ENCODE measurements around the gene ARFRP1.

ARFRP1 gene

DNA sequence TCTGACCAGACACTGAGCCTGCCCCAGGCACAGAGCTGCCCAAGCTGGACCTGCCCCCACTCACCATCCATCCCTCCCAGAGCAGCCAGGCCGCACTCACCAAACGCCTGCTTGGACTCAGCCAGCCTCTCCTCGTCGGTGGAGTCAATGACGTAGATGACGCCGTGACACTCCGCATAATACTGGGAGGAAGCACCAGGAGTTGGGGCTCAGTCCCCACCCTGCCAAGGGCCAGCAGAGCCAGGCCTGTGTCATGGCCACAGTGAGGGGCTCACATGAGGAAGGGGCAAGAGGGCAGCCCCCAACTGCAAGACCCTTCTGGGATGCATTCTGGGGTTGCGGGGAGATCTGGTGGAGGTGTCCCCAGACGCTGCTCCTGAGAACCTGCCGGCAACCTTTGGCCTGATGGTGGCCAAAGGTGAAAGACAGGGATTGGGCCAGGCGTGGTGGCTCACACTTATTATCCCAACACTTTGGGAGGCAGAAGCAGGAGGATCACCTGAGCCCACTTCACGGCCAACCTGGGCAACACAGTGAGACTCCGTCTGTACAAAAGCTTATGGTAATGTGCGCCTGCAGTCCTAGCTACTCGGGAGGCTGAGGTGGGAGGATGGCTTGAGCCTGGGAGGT is 5.6 kb downstream of the ARFRP1 start:
- DNase-seq (ENCODE audit: low spot score), result no peak

DNA sequence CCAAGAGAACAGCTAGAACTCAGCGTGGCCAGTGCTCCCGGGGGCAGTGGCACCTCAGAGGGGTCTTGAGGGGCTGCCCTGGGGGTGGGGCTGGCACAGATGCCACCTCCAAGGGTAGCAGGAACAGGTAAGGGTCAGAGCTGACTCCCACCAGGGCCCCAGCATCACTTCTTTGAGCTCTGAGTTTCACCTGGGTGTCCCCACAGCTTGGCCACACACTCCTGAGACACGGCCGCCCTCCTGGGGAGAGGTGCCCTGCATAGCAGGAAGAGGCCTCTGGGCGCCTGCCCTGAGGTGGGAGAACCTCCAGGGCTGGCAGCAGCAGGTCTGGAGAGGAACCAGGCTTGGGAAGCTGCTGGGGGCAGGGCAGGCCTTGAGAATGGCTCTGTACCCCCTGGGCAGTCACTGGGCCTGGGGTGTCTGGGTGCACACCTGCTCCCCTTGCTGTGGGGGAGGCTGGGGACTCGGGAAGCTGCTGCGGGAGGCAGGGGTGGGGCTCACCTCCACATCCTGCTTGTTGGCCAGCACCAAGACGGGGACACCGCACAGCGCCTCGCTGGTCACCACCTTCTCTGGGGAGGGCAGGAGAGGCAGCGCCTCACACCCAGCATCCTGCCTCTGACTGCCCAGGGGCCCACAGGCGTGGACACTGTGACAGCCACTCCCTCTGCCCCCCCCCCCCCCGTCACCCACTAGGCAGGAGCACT is 6.3 kb downstream of the ARFRP1 start:
- no peak for DNase-seq (ENCODE audit: low spot score)

DNA sequence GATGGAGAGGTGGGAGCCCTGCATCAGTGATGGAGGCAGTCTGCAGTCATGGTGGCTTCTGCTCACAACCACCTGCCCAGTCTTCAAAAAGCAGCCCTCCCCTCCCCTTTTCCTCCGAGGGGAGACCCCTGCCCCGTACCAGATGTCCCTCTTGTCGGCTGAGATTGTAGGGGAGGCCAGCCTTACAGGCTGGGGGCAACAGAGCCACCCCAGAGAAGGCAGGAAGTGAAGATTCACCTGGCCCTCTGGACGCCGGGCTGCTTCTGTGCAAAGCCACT is 6.8 kb downstream of the ARFRP1 start:
- no peak for DNase-seq (ENCODE audit: low spot score)

DNA sequence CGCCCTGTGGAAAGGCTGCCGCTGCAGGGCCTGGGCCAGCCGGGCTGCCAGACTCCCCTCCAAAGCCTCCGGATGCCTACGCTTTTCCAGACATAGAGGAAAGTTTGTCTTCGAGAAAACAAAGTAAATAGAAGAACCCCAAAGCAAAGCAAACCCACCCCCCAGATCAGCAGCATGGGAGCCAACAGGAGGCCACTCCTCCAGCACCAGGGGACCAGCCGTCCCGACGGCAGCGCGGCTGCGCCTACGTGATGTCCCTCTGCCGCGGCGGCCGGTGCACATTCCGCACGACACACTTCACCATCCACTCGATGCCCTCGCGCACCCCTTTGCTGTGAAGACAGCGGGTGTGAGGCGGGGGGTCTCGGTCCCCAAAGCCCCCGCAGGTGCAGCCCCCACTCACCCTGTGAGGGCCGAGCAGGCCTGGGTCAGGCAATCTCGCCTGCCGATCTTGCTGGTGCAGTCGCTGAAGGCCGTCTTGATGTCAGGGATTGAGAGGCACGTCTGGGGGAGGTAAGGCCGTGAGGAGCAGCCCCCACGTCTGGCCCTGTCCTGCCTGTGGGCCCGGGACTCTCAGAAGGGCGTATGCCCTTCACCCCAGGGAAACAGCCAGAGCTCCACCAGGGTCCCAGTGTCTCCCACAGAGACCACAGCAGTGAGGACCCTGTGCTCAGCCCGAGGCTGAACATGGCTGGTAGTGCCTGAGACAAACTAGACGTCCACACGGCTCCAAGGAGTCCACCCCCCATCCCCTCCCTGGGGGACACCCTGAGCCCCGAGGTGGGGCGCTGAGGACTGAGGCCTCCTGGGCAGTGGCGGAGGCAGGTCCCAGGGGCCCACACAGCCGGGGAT is 7.4 kb downstream of the ARFRP1 start:
- DNase-seq (ENCODE audit: low spot score), result no peak

DNA sequence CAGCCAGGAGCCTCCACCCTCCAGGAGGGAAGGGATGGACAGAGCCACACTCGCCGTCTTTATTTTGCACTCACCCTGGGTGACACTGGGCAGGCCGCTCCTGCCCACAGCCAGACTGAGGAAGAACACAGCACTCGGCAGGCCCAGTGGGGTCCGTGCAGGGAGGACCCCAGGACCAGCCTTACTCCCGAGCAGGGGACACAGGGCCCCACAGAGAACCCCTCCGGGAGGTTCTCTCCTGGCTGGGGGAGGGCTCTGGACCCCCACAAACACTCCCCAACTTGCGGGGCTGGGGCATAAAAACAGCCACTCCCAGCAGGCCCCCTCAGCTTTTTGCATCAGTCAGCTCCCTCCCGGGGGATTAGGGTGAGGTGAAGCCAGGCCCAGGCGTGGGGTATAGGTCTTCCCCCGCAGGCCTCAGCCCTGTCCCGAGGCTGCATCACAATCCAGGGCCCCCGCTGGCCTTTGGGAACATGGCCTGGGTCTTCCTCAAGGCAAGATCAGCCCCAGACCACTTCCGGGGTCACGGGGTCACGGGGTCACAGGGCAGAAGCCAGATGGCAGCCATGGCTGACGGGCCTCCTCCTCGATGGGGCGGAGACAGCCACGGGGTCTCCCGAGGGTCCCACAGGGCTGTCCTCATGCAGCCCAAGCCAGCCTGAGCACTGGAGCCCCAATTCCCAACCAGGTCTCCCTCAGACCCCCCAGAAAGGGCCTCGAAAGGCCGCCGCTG is 8.1 kb downstream of the ARFRP1 start:
- no peak for DNase-seq (ENCODE audit: low spot score)

DNA sequence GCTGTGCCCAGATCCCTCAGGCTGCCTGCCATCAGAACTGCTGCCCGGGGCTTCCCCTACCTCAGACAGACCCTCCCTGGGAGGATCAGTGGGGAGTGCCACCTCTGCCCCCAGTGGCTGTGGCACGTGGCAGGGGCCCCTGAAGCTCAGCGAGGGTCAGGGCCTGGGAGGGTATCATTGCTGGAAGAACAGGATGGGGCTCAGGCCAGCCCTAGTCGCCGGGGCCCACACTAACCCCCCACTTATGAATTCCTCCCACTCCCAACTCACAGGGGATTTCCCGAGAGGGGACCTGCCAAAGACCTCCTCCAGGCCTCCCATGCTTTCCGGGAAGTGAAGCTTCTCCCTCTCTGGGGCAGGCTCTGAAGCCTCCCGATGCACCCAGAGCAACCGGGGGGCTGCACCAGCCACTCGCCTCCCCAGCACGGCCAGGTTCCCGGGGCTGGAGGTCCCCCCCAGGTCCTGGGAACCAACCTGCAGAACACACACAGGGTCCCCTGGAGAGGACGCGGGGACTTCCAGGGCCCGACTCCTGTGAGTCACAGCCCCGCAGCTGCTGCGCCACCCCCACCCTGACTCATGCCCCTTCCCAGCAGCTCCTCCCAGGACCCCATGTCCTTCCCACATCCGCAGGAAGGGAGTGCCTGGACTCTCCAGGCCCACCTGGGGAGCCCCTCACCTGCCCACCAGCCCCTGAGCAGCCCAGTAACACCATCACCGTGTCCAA is 8.9 kb downstream of the ARFRP1 start:
- DNase-seq (ENCODE audit: low spot score), result no peak

DNA sequence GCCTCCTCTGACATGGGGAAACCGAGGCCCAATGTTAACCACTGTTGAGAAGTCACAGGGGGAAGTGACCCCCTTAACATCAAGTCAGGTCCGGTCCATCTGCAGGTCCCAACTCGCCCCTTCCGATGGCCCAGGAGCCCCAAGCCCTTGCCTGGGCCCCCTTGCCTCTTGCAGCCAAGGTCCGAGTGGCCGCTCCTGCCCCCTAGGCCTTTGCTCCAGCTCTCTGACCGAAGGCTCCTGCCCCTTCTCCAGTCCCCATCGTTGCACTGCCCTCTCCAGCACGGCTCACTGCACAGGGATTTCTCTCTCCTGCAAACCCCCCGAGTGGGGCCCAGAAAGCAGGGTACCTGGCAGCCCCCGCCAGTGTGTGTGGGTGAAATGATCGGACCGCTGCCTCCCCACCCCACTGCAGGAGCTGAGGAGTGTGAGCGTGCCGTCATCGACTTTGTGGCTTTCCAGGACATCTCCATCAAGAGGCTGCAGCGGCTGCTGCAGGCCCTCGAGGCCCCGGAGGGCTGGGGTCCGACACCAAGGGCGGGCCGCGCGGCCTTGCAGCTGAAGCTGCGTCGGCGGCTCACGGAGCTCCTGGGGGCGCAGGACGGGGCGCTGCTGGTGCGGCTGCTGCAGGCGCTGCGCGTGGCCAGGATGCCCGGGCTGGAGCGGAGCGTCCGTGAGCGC is 9.8 kb downstream of the ARFRP1 start:
- DNase-seq (ENCODE audit: low spot score), result no peak

DNA sequence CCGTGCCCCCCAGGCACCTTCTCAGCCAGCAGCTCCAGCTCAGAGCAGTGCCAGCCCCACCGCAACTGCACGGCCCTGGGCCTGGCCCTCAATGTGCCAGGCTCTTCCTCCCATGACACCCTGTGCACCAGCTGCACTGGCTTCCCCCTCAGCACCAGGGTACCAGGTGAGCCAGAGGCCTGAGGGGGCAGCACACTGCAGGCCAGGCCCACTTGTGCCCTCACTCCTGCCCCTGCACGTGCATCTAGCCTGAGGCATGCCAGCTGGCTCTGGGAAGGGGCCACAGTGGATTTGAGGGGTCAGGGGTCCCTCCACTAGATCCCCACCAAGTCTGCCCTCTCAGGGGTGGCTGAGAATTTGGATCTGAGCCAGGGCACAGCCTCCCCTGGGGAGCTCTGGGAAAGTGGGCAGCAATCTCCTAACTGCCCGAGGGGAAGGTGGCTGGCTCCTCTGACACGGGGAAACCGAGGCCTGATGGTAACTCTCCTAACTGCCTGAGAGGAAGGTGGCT is 10.4 kb downstream of the ARFRP1 start:
- DNase-seq (ENCODE audit: low spot score), result no peak

DNA sequence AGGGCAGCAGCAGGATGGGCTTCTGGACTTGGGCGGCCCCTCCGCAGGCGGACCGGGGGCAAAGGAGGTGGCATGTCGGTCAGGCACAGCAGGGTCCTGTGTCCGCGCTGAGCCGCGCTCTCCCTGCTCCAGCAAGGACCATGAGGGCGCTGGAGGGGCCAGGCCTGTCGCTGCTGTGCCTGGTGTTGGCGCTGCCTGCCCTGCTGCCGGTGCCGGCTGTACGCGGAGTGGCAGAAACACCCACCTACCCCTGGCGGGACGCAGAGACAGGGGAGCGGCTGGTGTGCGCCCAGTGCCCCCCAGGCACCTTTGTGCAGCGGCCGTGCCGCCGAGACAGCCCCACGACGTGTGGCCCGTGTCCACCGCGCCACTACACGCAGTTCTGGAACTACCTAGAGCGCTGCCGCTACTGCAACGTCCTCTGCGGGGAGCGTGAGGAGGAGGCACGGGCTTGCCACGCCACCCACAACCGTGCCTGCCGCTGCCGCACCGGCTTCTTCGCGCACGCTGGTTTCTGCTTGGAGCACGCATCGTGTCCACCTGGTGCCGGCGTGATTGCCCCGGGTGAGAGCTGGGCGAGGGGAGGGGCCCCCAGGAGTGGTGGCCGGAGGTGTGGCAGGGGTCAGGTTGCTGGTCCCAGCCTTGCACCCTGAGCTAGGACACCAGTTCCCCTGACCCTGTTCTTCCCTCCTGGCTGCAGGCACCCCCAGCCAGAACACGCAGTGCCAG is 11.0 kb downstream of the ARFRP1 start, which contains the start of gene TNFRSF6B:
Gene TNFRSF6B (plus strand): TSS at position 25 of the 729 bp plus-strand sequence. CDS start 116 bp downstream, at position 141.
- DNase-seq (ENCODE audit: low spot score), result no peak

DNA sequence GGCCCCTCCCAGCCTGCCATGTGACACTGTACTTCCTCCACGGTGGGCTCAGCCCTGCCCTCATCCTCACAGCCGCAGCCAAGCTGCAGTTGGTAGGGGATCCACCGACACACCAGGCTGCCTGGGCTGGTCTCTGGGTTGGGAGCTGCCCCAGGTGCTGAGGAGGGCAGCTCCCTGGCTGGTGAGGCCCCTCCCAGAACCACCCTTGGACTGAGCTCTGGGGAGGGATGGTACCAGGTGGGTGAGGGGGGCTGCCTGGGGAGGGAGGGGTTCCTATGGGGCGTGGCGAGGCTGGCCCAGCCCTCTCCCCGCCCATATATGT is 11.5 kb downstream of the ARFRP1 start:
- no peak for DNase-seq (ENCODE audit: low spot score)

DNA sequence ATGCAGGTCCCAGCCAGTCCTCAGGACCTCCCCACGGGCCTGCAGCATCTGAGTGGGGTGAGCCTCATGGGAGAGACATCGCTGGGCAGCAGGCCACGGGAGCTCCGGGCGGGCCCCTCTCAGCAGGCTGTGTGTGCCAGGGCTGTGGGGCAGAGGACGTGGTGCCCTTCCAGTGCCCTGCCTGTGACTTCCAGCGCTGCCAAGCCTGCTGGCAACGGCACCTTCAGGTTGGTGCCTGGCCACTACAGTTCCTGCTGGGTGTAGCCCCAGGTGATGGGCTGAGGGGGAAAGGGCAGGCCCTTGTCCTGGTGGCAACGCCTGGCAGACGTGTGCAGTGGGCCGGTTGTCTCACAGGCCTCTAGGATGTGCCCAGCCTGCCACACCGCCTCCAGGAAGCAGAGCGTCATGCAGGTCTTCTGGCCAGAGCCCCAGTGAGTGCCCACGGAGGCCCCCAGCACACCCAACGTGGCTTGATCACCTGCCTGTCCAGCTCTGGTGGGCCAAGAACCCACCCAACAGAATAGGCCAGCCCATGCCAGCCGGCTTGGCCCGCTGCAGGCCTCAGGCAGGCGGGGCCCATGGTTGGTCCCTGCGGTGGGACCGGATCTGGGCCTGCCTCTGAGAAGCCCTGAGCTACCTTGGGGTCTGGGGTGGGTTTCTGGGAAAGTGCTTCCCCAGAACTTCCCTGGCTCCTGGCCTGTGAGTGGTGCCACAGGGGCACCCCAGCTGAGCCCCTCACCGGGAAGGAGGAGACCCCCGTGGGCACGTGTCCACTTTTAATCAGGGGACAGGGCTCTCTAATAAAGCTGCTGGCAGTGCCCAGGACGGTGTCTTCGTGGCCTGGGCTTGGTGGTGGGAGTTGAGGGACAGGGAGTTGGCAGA is 12.1 kb downstream of the ARFRP1 start:
- DNase-seq (ENCODE audit: low spot score), result no peak

DNA sequence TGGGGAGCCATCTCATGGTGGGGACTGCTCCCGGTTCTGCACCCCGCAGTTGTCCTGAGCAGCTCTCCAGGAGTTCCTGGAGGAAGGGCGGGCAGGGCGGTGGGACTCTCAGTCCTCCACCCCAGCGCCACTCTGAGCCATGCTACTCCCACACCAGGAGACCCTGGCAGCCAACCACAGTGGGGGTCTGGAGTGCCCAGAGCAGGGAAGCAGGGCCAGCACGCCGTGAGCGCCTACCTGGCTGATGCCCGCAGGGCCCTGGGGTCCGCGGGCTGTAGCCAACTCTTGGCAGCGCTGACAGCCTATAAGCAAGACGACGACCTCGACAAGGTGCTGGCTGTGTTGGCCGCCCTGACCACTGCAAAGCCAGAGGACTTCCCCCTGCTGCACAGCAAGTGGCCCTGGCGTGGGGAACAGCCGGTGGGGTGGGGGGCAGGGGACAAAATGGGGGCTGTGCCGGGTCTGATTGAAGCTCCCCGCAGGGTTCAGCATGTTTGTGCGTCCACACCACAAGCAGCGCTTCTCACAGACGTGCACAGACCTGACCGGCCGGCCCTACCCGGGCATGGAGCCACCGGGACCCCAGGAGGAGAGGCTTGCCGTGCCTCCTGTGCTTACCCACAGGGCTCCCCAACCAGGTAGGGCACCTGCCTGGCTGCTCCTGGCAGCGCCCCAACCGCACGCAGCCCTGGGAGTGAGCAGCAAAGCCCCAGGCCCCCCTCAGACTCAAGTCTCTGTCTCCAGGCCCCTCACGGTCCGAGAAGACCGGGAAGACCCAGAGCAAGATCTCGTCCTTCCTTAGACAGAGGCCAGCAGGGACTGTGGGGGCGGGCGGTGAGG is 13.0 kb downstream of the ARFRP1 start:
- DNase-seq (ENCODE audit: low spot score), result no peak

DNA sequence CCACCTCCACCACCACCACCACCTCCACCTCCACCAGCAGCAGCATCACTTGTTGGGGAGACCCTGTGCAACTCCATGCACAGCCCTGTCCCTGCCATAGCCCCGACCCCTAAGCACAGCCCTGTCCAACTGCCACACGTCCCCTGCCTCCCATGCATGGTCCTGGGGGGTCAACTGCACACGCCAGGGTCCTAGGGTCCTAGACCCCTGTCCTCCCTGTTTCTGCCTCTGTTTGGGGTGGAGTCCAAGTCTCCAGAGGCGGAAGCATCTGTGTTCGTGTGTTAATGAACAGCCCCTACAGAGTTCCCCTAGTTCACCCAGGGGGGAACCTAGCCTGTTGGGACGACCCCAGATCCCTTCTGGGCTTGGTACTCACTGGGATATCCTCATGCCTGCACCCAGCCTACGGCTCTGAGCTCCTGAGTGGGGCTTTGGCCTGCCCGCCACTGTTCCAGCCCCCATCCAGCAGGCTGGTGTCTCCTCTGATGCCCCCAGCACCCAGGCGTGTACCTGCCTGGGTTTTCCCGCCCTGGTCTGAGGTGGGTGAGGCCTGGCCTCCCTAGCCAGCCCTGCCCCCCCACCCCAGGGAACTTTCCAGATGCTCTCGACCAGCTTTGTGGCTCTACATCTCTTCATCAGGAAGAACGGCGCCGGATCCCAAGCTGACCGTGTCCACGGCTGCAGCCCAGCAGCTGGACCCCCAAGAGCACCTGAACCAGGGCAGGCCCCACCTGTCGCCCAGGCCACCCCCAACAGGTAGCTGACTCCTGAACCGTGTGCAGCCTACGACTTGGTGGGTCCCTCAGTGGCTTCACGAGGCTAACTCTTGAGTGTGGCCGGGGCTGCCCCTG is 13.8 kb downstream of the ARFRP1 start:
- no peak for DNase-seq (ENCODE audit: low spot score)

DNA sequence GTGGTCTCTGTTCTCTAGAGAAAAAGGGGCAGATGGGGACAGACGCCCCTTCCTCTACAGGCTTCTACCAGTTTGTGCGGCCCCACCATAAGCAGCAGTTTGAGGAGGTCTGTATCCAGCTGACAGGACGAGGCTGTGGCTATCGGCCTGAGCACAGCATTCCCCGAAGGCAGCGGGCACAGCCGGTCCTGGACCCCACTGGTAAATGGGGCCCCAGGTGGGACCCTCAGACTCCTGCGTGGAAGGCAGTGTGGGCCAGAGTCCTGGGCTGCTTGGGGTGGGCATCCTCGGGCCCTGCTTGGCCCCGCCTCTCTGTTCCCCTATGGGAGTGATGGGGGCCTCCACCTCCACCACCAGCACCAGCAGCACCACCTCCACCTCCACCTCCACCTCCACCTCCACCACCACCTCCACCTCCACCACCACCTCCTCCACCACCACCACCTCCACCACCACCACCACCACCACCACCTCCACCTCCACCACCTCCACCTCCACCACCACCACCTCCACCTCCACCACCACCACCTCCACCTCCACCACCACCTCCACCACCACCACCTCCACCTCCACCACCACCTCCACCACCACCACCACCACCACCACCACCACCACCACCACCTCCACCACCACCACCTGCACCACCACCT is 14.6 kb downstream of the ARFRP1 start:
- no peak for DNase-seq (ENCODE audit: low spot score)

DNA sequence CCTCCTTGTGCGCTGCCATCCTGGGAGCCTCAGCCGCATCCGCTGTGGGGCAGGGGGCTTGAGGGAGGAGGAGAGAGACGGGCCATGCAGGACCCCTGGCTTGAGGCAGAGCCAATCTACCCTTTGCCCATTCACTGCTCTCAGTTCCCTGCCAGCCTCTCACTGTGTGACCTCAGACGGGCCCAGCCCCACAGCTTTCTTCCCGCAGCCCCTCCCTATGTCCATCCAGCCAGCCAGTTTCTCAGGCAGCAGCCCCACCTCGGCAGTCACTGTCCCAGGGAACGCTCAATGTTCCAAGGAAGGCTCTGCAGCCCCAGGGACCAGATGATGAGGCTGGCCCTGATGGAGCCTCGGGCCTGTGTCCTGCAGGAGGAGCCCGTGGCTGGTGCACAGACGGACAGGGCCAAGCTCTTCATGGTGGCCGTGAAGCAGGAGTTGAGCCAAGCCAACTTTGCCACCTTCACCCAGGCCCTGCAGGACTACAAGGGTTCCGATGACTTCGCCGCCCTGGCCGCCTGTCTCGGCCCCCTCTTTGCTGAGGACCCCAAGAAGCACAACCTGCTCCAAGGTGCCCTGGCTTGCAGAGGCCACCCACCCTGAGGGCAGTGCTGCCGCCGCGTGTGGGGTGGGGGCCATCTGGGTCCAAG is 15.2 kb downstream of the ARFRP1 start:
- no peak for DNase-seq (ENCODE audit: low spot score)

DNA sequence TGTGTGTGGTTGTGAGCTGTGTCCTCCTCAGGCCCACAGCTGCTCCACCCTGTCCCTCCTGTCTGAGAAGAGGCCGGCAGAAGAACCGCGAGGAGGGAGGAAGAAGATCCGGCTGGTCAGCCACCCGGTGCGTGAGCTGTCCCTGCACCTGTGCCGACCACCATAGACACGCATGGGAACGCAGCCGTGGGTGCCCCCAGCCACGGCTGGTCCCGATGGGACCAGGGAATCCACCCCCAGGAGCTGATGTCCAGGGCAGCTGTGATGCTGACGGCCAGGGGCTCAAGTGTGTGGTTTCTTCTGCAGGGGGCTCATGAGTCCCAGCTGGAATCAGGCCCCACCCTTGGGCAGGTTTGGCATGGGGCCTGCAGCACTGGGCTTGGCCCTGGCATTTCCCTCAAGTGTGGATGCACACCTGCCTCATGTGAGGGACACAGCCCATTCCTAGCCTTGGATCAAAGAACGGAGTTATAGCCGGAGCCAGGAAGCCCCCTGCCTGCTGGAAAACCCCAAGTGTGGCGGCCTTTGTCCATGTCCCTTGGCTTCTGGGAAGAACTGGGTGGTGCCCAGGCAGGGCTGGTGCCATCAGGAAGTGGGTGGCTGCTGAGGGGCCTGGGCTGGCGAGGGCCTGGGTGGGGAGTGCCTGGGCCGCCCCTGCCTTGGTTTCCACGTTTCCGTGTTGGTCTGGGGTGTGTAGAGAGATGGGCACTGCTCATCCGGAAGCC is 15.9 kb downstream of the ARFRP1 start:
- no peak for DNase-seq (ENCODE audit: low spot score)

All from germinal center (tissue), 1 donor.